NCI-H2029 treated with DMSO at 0.1 percent for 48 hours (cell line): Measurements from ENCODE around the gene SLX9.
"Not testable (repeated sequence)": the region's sequence is repeated elsewhere in the genome, so short reads cannot be mapped to it uniquely, and the experiment has no call there.

Experiments used
- DNase-seq: peaks from one replicate; lab custom pipeline; 2025; lab: John Stamatoyannopoulos, UW

SLX9 gene

DNA sequence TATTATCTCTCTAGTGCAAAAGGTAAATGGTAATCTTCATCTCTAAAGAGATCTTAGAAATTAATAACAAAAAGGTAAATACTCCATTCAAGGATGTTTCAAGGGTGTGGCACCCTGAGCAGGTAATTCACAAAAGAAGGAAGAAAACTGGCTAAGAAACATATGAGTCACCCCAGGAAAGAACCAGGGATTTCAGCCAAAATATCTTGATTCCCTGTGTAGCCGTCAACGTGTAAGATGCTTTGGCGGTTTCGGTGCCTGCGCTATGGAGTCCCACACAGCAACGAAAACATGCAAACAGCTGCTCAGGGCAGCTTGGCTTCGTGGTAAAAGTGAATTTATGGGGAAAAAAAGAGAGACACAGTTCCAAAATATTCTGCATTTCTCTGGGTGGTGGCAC lies 22.9 kb upstream of the SLX9 start:
- DNase-seq: no peak

DNA sequence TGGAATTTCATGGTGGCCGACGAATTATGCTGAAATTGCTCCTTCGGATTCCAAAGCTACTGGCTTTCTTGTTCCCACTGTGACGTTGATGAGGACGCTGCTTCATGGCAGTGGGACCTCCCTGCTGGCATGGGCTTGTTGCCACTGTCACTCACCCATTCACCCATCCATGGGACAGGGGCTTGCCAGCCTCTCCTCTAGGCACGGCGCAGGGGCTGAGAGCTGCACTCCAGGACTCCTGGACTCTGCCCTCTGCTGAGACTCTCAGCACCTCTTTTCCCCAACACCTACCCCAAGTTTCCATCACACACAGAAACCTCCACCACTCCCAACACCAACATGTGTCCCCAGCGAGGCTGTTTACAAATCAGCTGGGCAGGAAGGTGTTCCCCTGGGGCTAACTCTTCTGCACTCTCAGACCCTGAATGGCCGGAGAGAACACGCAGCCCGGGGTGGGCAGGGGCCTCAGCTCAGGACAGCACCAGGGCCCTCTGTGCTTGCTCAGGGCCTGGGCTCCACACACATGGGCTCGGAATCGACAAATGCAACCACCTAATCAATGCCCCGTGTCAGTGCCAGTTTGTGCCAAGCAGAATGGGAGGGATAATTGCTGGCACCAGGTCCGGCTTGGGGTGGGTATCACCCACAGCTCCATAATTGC lies 22.3 kb upstream of the SLX9 start:
- DNase-seq: no peak

GRCh38 chr21:44918107-44918470 lies 21.7 kb upstream of the SLX9 start:
- no peak for DNase-seq

GRCh38 chr21:44918581-44919033 lies 21.2 kb upstream of the SLX9 start:
- no peak for DNase-seq

- DNase-seq: no peak
These were observed 20.5 kb upstream of the SLX9 start for GRCh38 chr21:44919111-44919912.

- no peak for DNase-seq
These were observed 19.7 kb upstream of the SLX9 start for GRCh38 chr21:44919913-44920693.

DNA sequence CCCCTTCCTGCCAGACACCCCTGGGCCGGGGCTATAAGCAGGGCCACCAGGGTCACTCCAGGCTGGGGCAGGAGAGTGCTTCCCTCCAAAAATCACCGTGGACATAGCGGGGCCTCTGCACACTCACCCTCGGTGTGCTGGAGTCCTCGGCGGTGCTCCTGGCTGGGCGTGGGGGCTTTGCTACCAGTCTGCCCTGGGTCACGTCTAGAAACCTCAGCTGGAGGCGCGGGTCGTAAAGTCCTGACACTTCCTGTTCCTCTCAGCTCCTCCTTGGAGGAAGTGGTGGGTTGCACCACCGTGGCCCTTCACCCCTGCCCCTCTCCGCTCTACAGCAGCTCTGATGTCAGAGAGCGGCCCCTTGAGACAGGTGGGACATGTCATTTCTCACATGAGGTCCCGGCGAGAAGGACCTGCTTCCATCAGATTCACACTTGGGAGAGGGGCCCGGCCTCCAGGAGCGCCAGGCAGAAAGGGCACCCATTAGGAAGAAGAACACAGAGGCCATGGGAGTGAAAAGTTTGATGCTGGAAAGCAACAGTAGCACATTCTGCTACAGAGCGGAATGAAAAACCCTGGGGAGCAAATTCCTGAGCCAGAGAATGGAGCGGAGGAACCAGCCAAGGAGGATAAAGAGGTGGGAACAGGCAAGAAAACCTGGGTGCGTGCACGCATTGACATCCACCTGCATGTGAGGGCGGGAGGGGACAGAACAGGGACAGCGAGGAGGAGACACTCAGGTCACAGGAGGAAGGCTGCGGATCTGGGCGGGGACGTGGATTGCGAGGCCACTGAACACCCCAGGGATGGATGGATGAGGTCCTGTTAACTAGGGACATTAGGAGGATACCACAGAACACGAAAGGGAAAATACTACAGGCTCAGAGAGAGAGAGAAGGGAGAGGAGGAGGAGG lies 18.9 kb upstream of the SLX9 start, which contains the start of gene ITGB2:
TSS of gene ITGB2 (minus strand) at position 206 of the 911 bp plus-strand sequence. CDS start 10,117 bp downstream, outside the sequence.
- DNase-seq: no peak

DNA sequence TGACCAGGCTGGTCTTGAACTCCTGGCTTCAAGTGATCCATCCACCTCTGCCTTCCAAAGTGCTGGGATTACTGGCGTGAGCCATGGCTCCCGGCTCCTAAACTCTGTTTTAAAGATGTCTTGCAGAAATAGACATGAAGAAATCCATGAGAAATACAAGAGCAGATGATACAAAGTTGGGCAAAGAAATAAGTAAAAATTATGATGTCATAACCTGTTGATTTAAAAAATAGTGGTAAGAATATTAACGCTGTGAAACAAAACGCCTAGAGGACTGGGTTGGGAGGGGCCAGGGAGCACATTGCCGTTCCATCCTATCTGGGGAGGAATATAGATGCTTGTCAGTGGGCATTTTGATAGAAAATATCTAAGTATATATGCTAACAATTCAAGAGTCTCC lies 17.9 kb upstream of the SLX9 start:
- DNase-seq: no peak

- no peak for DNase-seq
These were observed 16.2 kb upstream of the SLX9 start for GRCh38 chr21:44923480-44924084.

- DNase-seq: no peak
These were observed 15.0 kb upstream of the SLX9 start for GRCh38 chr21:44924606-44925377.

DNA sequence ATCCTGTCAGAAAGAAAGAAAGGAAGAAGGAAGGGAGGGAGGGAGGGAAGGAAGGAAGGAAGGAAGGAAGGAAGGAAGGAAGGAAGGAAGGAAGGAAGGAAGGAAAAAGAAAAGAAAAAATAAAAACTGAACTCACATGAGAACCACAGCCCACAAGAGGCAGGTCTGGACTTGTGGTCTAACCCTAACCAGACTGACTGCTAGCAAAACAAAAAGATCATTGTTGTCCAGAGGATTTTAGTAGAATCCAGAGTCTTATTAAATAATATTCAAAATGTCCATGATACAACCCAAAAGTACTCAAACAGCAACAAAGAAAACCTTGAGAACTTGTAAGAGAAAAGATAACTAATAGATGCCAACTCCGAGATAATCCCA lies 14.5 kb upstream of the SLX9 start:
- no peak for DNase-seq

- no peak for DNase-seq
These were observed 13.3 kb upstream of the SLX9 start for GRCh38 chr21:44926331-44927101.

DNA sequence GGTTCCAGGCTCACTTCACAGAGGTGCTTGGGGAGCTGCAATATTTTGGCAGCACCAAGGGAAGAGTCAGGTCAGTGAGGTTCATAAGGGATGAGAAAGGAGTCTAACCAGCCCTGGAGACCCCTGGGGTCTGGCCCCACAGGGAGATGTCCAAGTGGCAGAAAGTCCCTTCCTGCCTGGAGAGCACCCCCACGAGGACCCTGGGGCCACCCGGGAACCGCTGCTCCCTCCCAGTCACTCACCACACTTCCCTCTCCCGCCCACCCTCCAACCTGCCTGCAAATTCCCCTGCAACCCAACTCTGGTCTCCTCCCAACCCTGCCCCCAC lies 12.6 kb upstream of the SLX9 start:
- DNase-seq: no peak

GRCh38 chr21:44927587-44928461 lies 12.0 kb upstream of the SLX9 start:
- no peak for DNase-seq

DNA sequence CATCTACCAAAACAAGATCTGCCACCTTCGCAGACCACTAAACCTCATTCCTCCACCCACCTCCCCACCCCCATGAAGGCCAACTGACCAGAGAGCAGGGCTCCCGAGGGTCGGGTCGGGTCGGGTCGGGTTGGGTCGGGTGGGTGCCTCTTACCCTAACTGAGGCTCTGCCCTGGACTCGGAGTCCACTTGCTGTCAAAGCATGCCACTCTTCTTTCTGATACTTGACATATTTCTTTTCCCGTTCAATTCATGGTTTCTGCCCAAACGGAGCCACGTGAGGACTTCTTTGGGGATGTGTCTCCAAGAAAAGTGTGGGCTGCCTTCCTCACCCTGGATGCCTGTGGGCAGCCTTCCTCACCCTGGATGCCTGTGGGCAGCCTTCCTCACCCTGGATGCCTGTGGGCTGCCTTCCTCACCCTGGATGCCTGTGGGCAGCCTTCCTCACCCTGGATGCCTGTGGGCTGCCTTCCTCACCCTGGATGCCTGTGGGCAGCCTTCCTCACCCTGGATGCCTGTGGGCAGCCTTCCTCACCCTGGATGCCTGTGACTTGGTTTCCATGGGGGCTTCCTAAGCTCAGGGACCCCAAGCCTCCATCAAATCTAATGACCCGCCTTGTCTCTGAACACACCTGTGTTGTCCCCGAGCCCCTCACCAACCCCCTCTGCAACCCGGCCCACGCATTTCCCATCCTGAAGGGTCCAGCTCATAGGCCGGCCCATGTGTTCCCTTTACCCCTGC lies 11.2 kb upstream of the SLX9 start:
- not testable (repeated sequence) for DNase-seq

GRCh38 chr21:44929242-44929798 lies 10.5 kb upstream of the SLX9 start:
- no peak for DNase-seq

GRCh38 chr21:44929799-44930542 lies 9.9 kb upstream of the SLX9 start:
- DNase-seq: no peak
